K562 (cell line): ENCODE measurements around the gene DTNBP1. TPM values are rescaled to one million over a fixed set of nuclear protein-coding genes. Genes with fewer than 3 reads are reported as not detected.

Source experiments
- ATAC-seq: fragments of 200-7000 bp; cut with Tn5 transposase; 3 replicates; pipeline ENCODE4 v1.9.1; 2020; ENCODE audit warnings: moderate library complexity
- BruUV-seq: library from RNA; stranded (reverse); fragments of 400-500 nt; replicated peaks from 2 replicates; lab custom pipeline; 2021; lab: Mats Ljungman, UMichigan
- CTCF ChIA-PET: fragments of 300-600 bp; formaldehyde crosslinking; extraction: SDS; loops from one replicate; lab custom pipeline; 2021; ENCODE audit warnings: low intra/inter-chr PET ratio; lab: Yijun Ruan, JAX
- POLR2A ChIA-PET: fragments of 300-600, 350-650 bp; sonication (Branson Sonifier 250); formaldehyde crosslinking; extraction: SDS; loops from one replicate; lab custom pipeline; 2021; ENCODE audit warnings: antibody characterized with exemption, inconsistent platforms; lab: Yijun Ruan, JAX
- DNase-seq, 4 experiments: peaks; one replicate each; pipeline versions ENCODE4 v3.0.0 to v3.0.0-alpha.2; 2011 to 2018; ENCODE audit warnings: low spot score in 3 of 4, mixed read lengths in 3 of 4; ENCODE audit errors: extremely low read depth in 1 of 4
- FAIRE-seq: peaks from 2 replicates; lab custom pipeline; 2011; peaks lifted over from hg19 to GRCh38; lab: Jason Lieb, UNC
- H2AFZ ChIP-seq: 2 replicates; pipeline ENCODE4 v1.6.0; 2011; ENCODE audit warnings: low read depth, low read length, control low read depth, inconsistent platforms
- H3K27ac ChIP-seq: fragments of 200-600 bp; 3 replicates; pipeline ENCODE4 v1.8.0; 2011; ENCODE audit warnings: low read depth, mild to moderate bottlenecking, control low read depth, inconsistent platforms, low read length, moderate library complexity, mixed read lengths; ENCODE audit errors: extremely low read depth
- H3K27me3 ChIP-seq, 2 experiments: fragments of 300-600 bp in 1 of 2; 2 replicates in 1 of 2; 3 replicates in 1 of 2; pipeline versions ENCODE4 v1.6.0 to v1.8.0; 2011; ENCODE audit warnings: inconsistent platforms in 2 of 2, low read length in 2 of 2, mild to moderate bottlenecking in 1 of 2, mixed read lengths in 1 of 2, moderate library complexity in 1 of 2; ENCODE audit not compliant: control insufficient read depth in 2 of 2, insufficient read depth in 2 of 2
- H3K36me3 ChIP-seq: fragments of 300-600 bp; 3 replicates; pipeline ENCODE4 v1.8.0; 2011; ENCODE audit warnings: mild to moderate bottlenecking, low read length, inconsistent platforms; ENCODE audit not compliant: control insufficient read depth, insufficient read depth
- H3K4me1 ChIP-seq, 2 experiments: fragments of 200-600 bp in 1 of 2; replicated peaks in 1 of 2; 2 replicates in 1 of 2; 3 replicates in 1 of 2; pipeline versions ENCODE4 v1.5.1 to v1.8.0; 2011; ENCODE audit warnings: inconsistent platforms in 2 of 2, low read length in 2 of 2, mild to moderate bottlenecking in 1 of 2, mixed read lengths in 1 of 2, moderate library complexity in 1 of 2; ENCODE audit not compliant: control insufficient read depth in 2 of 2, insufficient read depth in 2 of 2
- H3K4me2 ChIP-seq: 2 replicates; pipeline ENCODE4 v1.6.1; 2011; ENCODE audit warnings: low read length, control low read depth, inconsistent platforms, mixed read lengths; ENCODE audit not compliant: insufficient read depth
- H3K4me3 ChIP-seq: fragments of 200-600 bp; sonication (generic), shearing (Covaris generic); 2 replicates; pipeline ENCODE4 v1.5.1; 2016; ENCODE audit warnings: control low read depth, inconsistent platforms
- H3K79me2 ChIP-seq: fragments of 200-600 bp; 3 replicates; pipeline ENCODE4 v1.8.0; 2011; ENCODE audit warnings: low read length, inconsistent platforms; ENCODE audit not compliant: control insufficient read depth, insufficient read depth
- H3K9ac ChIP-seq, 2 experiments: 2 replicates each; pipeline versions ENCODE4 v1.6.0 to v1.6.1; 2011; ENCODE audit warnings: low read depth in 2 of 2, low read length in 2 of 2, control low read depth in 1 of 2, inconsistent platforms in 1 of 2, mild to moderate bottlenecking in 1 of 2, mixed read lengths in 1 of 2; ENCODE audit not compliant: insufficient read depth in 1 of 2
- H3K9me1 ChIP-seq: one replicate; pipeline ENCODE4 v1.6.0; 2011; ENCODE audit warnings: inconsistent platforms, mild to moderate bottlenecking, low read length, moderate library complexity; ENCODE audit not compliant: control insufficient read depth, insufficient read depth
- H3K9me3 ChIP-seq: replicated peaks from 2 replicates; pipeline ENCODE4 v1.5.1; 2011; ENCODE audit warnings: low read depth, low read length, inconsistent platforms; ENCODE audit not compliant: control insufficient read depth, insufficient read depth
- H4K20me1 ChIP-seq: replicated peaks from 2 replicates; pipeline ENCODE4 v1.6.1; 2011; ENCODE audit warnings: low read length, inconsistent platforms, mixed read lengths; ENCODE audit not compliant: control insufficient read depth, insufficient read depth
- ESRRA ChIP-seq: fragments of 450-650 bp; IDR thresholded peaks from 2 replicates; pipeline ENCODE4 v1.6.1; 2014; ENCODE audit warnings: low read depth, mild to moderate bottlenecking, moderate library complexity, borderline replicate concordance
- ILF3 ChIP-seq: fragments of 450-650 bp; IDR thresholded peaks from 2 replicates; pipeline ENCODE4 v1.6.1; 2018; ENCODE audit warnings: antibody characterized with exemption, mild to moderate bottlenecking, moderate library complexity, borderline replicate concordance
- L3MBTL2 ChIP-seq: fragments of 450-650 bp; IDR thresholded peaks from 2 replicates; pipeline ENCODE4 v1.6.1; 2016; ENCODE audit warnings: mild to moderate bottlenecking, moderate library complexity
- POLR2G ChIP-seq: fragments of 200-400 bp; formaldehyde crosslinking; IDR thresholded peaks from 2 replicates; pipeline ENCODE4 v1.6.1; 2017; ENCODE audit warnings: low read depth, mild to moderate bottlenecking, antibody characterized with exemption, low read length, moderate library complexity
- PPARD ChIP-seq: fragments of 250-450 bp; sonication (Bioruptor Pico); IDR thresholded peaks from 2 replicates; pipeline ENCODE4 v1.8.0; 2022; ENCODE audit warnings: inconsistent platforms, mild to moderate bottlenecking, moderate library complexity
- SOX6 ChIP-seq: fragments of 450-650 bp; IDR thresholded peaks from 2 replicates; pipeline ENCODE4 v1.6.1; 2014; ENCODE audit warnings: mild to moderate bottlenecking
- ZNF609 ChIP-seq: sonication (generic); formaldehyde crosslinking; IDR thresholded peaks from 2 replicates; pipeline ENCODE4 v1.8.1; 2023; ENCODE audit warnings: missing genetic modification reagents, mild to moderate bottlenecking, borderline replicate concordance
- WGBS: fragments of 100-300 bp; shearing (Covaris generic); methylation state at CpG from one replicate; pipeline ENCODE4 v1.1.6; 2016; ENCODE audit warnings: low coverage, mixed read lengths; ENCODE audit not compliant: insufficient coverage; ENCODE audit errors: missing lambda C conversion rate; 5-methylcytosine and 5-hydroxymethylcytosine counted together
- in situ Hi-C: fragments of 300-500 bp; cut with MboI; formaldehyde crosslinking; loops from 4 replicates; pipeline ENCODE4 v1.15.0; 2018; ENCODE audit warnings: inconsistent platforms, mixed read lengths
- intact Hi-C: fragments of 100-400 bp; cut with micrococcal nuclease; formaldehyde crosslinking; loops from 2 replicates; pipeline ENCODE4 v1.14.2; 2022
- polyA plus RNA-seq, 8 experiments: library from polyadenylated mRNA; depleted of rRNA in 4 of 8; stranded (reverse) in 5 of 8; unstranded in 3 of 8; fragments of >200 nt; fragmentation: Nextera tagmentation in 2 of 8; fragmentation: Illumina TruSeq in 1 of 8; extraction: Ambion mirVana in 2 of 8; extraction: Trizol in 1 of 8; gene quantifications; 2 replicates each; pipeline versions ENCODE4 v1.2.1 to v1.2.3, GENCODE V29; 2011 to 2014; ENCODE audit warnings: inconsistent platforms in 1 of 8, missing spikeins in 1 of 8
- total RNA-seq, 7 experiments: library from RNA; depleted of rRNA in 6 of 7; stranded (reverse); fragments of >200 nt in 6 of 7; fragmentation: Illumina TruSeq in 2 of 7; extraction: Trizol in 2 of 7; gene quantifications; 2 replicates each; pipeline versions ENCODE4 v1.2.1 to v1.2.3, GENCODE V29; 2011 to 2021; ENCODE audit warnings: low replicate concordance in 1 of 7
- TF ChIP-seq, protein P1 (sequence below): sonication (generic); formaldehyde crosslinking; IDR thresholded peaks from 2 replicates; pipeline ENCODE4 v1.8.1; 2022; ENCODE audit warnings: missing genetic modification reagents
- TF ChIP-seq, protein P2 (sequence below): fragments of 250-450 bp; sonication (Bioruptor Pico); IDR thresholded peaks from 2 replicates; pipeline ENCODE4 v1.8.0; 2022; ENCODE audit warnings: inconsistent platforms

The DTNBP1 gene
- total and polyA plus RNA-seq, 9 of the 15 experiments (the other 6 are each of a cell fraction or from before 2014, with no cell fraction given): 16.7 to 54.5 (median 21.4) TPM

DNA sequence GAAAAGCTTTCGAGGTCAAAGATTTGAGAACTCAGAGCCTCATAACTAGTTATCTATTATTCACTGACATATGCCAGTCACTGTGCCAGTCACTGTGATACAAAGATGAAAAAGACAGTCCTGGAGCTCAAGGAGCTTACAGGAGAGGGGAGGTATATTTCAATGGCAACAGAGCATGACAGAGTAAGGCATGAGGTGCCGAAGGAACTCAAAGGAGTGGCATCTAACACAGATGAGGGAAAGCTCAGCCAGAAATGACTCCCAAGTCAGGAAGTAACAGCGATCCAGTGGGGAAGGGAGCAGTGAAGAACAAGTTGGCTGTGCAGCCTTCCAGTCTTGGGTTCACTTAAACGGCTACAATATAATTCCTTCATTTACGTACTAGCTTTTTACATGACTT is 46.6 kb downstream of the DTNBP1 start:
- Histone ChIP-seq H3K4me2 (no peak overlapping the region), H3K4me3 (no peak overlapping the region), H3K79me2 (peaks cover 42% of the 10 kb centered on the region), H4K20me1 (no peaks in the 10 kb centered on the region), H3K9me3 (no peaks in the 10 kb centered on the region), H3K9ac (no peak overlapping the region), H3K9me1 (no peaks in the 10 kb centered on the region), H3K36me3 (peaks cover 20% of the 10 kb centered on the region), H3K27ac (no peak overlapping the region), H2AFZ (no peak overlapping the region), H3K4me1 (peaks cover 6 to 11% of the 10 kb centered on the region in 2 experiments), H3K27me3 (no peaks in the 10 kb centered on the region)
- BruUV-seq: no TSS peak
- 88% methylated on average over 5 of the region's 5 CpGs for WGBS
- in situ Hi-C loops: no loop called here
- FAIRE-seq (no peak), ATAC-seq (no peak), DNase-seq (no peak)
- intact Hi-C loops: no loop called here
- ChIA-PET POLR2A (interaction anchor here (0.9 to 1.0 kb wide), 2 partner anchors 28 to 505 kb away, joined by 3 to 4 read pairs; no protein-coding TSS in a partner anchor), CTCF (interaction anchor here (0.6 kb wide), 1 partner anchor 550 kb away, joined by 3 read pairs; no protein-coding TSS in a partner anchor)
- no peak for TF ChIP-seq L3MBTL2
- TF ChIP-seq ILF3: no peak
- TF ChIP-seq PPARD: no peak
- TF ChIP-seq, protein P1, sequence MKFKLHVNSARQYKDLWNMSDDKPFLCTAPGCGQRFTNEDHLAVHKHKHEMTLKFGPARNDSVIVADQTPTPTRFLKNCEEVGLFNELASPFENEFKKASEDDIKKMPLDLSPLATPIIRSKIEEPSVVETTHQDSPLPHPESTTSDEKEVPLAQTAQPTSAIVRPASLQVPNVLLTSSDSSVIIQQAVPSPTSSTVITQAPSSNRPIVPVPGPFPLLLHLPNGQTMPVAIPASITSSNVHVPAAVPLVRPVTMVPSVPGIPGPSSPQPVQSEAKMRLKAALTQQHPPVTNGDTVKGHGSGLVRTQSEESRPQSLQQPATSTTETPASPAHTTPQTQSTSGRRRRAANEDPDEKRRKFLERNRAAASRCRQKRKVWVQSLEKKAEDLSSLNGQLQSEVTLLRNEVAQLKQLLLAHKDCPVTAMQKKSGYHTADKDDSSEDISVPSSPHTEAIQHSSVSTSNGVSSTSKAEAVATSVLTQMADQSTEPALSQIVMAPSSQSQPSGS: no peak
- TF ChIP-seq SOX6: no peak
- no peak for TF ChIP-seq ESRRA
- TF ChIP-seq ZNF609 (CRISPR knock-in tag): no peak
- no peak for TF ChIP-seq POLR2G
- TF ChIP-seq, protein P2, sequence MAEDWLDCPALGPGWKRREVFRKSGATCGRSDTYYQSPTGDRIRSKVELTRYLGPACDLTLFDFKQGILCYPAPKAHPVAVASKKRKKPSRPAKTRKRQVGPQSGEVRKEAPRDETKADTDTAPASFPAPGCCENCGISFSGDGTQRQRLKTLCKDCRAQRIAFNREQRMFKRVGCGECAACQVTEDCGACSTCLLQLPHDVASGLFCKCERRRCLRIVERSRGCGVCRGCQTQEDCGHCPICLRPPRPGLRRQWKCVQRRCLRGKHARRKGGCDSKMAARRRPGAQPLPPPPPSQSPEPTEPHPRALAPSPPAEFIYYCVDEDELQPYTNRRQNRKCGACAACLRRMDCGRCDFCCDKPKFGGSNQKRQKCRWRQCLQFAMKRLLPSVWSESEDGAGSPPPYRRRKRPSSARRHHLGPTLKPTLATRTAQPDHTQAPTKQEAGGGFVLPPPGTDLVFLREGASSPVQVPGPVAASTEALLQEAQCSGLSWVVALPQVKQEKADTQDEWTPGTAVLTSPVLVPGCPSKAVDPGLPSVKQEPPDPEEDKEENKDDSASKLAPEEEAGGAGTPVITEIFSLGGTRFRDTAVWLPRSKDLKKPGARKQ (CRISPR knock-in tag): no peak
